Measurements from ENCODE around the gene SPEM1. TPM values are rescaled to one million over a fixed set of nuclear protein-coding genes. Genes with fewer than 3 reads are reported as not detected.

Gene SPEM1
- total RNA-seq, 1 donor from 2014 or later = not detected

DNA sequence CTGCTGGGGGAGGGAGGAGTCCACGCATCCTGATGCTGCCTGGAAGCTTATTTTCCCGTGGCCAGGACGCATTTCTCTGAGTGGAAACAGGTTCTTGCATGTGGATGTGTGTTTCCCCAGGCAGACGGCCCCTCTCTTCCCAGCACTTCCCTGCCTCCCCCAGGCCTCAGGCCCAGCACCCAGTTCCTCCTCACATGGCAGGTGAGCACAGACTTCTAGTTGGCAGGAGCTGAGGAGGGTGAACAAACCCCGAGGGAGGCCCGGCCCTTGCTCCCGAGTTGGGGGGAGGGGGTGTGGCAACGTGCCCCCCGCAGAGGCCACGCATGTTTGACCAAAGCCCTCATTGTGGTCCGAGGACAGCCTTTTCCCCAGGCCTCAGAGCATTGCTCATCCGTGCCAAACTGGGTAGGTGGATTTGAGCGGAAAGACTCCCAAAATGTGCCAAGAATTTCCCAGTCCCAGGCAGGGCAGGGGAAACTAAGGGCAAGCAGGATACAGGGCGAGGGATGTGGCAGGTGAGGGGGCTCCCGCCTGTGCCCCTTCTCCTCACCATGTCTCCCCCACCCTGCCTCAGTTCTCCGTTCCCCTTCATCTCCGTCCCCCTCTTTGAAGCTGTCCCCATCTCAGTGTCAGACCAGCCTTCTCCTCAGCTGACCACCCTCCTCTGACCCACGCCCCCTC lies 1.5 kb upstream of the SPEM1 start:
- FAIRE-seq = no peak
- Histone ChIP-seq H3K27me3 (ENCODE audit: control insufficient read depth, insufficient read depth, low read length) (peaks cover 2% of the 10 kb centered on the region), H3K36me3 (ENCODE audit: control insufficient read depth, insufficient read depth, low read length) (no peaks in the 10 kb centered on the region), H3K4me3 (ENCODE audit: low read depth, low read length) (no peak overlapping the region)
- TF ChIP-seq CTCF (IDR thresholded peaks at IDR 0.05; ENCODE audit: insufficient read depth, low read length, severe bottlenecking) = no peak
- no peak for DNase-seq (ENCODE audit: low read depth)

DNA sequence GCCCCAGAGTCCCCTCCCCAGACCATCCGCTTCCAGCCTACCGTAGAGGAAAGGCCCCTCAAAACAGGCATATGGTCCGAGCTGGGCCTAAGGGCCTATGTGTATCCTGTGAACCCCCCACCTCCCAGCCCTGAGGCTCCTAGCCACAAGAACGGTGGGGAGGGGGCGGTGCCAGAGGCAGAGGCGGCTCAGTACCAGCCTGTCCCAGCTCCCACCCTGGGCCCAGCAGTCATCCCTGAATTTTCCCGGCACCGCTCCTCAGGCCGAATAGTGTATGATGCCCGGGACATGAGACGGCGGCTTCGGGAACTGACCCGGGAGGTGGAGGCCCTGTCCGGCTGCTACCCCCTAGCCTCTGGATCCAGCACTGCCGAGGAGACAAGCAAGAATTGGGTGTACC lies 1.1 kb downstream of the SPEM1 start:
- no peak overlapping the region for H3K4me3 ChIP-seq (ENCODE audit: low read depth, low read length)
- no peak for DNase-seq (ENCODE audit: low read depth)
- peaks cover 2% of the 10 kb centered on the region for H3K27me3 ChIP-seq (ENCODE audit: control insufficient read depth, insufficient read depth, low read length)
- FAIRE-seq = no peak
- no peak for TF ChIP-seq CTCF (IDR thresholded peaks at IDR 0.05; ENCODE audit: insufficient read depth, low read length, severe bottlenecking)
- no peaks in the 10 kb centered on the region for H3K36me3 ChIP-seq (ENCODE audit: control insufficient read depth, insufficient read depth, low read length)

DNA sequence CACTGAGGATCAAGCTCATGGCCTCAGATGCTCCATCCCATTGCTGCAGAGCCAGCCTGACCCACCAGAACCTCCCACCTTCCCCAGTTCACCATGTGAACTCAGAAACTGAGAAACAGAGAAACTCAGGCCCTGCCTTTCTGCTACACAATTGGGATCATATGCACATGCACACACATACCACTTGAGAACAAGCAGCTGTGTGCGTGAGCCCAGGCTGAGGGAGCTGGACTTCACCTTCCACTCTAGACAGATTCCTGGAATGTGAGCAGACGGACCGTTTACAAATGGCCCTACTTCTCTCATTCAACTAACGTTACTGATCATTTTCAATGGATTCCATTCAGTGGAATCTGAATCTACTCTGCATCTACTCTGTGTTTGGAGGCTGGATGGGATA lies 3.6 kb downstream of the SPEM1 start:
- no peak overlapping the region for H3K4me3 ChIP-seq (ENCODE audit: low read depth, low read length)
- peaks cover 2% of the 10 kb centered on the region for H3K27me3 ChIP-seq (ENCODE audit: control insufficient read depth, insufficient read depth, low read length)
- DNase-seq (ENCODE audit: low read depth) = no peak
- no peak for FAIRE-seq
- no peaks in the 10 kb centered on the region for H3K36me3 ChIP-seq (ENCODE audit: control insufficient read depth, insufficient read depth, low read length)
- no peak for TF ChIP-seq CTCF (IDR thresholded peaks at IDR 0.05; ENCODE audit: insufficient read depth, low read length, severe bottlenecking)

- Histone ChIP-seq H3K27me3 (ENCODE audit: control insufficient read depth, insufficient read depth, low read length) (no peaks in the 10 kb centered on the region), H3K36me3 (ENCODE audit: control insufficient read depth, insufficient read depth, low read length) (no peaks in the 10 kb centered on the region), H3K4me3 (ENCODE audit: low read depth, low read length) (no peak within 1 kb of the TSS)
- DNase-seq (ENCODE audit: low read depth) (no peak), FAIRE-seq (no peak)
- no peak for TF ChIP-seq CTCF (IDR thresholded peaks at IDR 0.05; ENCODE audit: insufficient read depth, low read length, severe bottlenecking)
Measured at GRCh38 chr17:7425316-7425715, 5.2 kb downstream of the SPEM1 start, which contains the start of gene SPEM2. TSS of gene SPEM2 (plus strand) at chr17:7425616. CDS start at chr17:7425689, 73 bp downstream.

DNA sequence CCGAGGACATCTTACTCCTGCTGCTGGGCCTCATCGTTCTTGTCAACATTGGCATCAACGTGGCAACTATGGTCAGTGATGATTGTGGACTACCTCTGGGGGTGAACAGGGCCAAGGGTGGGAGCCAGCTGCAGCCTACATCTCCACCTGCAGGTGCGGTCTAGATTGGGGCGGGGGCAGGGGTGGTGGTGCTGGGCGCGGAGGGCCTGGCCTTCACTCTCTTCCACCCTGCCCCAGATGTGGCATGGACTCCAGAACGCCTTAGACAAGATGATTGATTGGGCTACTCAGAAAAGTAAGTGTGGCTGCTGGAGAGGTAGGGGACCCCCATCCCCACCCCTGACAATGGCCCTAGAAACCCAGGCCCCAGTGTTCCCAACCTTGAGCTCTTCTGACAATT lies 5.6 kb downstream of the SPEM1 start:
- FAIRE-seq = no peak
- Histone ChIP-seq H3K27me3 (ENCODE audit: control insufficient read depth, insufficient read depth, low read length) (no peaks in the 10 kb centered on the region), H3K4me3 (ENCODE audit: low read depth, low read length) (no peak overlapping the region), H3K36me3 (ENCODE audit: control insufficient read depth, insufficient read depth, low read length) (no peaks in the 10 kb centered on the region)
- no peak for DNase-seq (ENCODE audit: low read depth)
- TF ChIP-seq CTCF (IDR thresholded peaks at IDR 0.05; ENCODE audit: insufficient read depth, low read length, severe bottlenecking) = no peak

Measured in bronchial epithelial cell (primary cell).